ENCODE measurements around the gene SEC24C.

Gene SEC24C

DNA sequence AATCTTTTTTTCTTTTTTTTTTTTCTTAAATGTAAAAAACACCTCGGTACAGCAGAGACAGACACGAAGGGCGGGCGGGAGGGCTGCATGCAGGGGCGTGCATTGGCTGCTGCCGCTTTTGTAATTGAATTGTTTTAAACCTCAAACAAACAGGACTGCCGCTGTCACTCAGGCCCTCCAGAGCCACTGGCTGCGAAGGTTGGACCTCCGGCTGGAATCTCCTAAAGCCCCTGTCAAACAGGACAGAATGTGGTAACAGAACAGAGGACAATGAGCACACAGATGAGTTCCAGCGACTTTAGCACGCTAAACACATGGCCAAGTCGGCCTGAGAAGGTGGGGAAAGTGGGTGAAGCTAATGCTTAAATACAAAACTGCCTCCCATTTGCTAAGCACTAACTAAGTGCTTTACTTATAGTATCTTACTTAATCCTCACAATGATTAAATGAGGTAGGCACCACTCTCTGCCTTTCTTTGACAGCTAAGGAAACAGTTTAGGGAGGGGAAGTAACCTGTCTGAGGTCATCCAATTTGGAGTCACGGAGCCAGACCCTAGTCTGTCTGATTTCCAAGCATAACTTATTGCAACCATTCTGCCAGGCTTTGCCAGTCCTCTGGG lies 70.2 kb downstream of the SEC24C start:
- DNase-seq: no peak

DNA sequence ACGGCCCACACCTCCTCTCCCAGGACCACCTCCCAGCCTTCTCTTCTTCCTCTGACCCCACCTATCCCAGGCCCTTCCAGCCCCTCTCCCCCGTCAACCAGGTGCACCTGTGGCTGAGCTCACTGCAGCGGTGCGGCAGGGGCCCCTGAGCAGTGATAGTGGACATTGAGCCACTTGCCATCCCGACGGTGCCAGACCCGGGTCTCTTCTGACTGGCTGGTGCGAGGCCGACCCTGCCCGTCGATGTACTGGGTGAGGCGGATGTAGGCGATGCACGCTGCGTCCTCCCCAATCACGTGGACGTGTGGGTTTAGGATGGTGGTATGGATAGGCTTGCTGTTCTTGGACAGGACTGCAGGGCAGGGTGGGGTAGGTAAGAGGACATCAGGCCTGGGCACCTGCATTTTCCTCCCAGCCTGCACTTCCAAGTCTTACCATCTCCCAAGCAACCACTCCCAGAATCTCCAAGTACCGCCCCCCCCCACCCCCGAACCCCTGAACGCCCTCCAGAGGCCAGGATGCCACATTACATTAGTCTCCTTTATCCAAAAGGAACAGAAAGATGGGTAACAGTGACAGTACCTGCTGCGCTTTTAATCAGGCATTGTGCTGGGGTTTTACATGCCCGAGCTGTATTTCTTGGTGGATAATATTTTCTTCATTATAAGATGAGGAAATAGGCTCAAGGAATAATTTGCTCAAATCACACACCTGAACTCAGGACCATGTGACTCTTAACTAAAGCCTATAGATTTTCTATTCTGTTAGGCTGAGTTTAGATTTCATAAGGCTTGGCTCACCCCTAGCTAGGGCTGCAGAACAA lies 70.9 kb downstream of the SEC24C start:
- no peak for DNase-seq

DNA sequence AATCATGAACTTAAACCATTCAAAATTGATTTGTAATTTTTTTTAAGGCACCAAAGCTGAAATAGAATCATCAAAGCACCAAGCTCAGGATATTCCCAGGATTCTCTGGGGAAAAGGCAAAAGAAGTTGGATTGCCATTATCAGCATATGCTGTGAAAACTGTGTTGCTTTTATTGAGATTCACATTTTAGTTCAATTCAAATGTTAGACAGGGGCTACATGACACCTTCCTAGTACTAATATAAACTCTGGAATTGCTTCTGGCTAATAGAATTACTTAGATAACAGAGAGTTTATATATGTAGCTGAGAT lies 71.5 kb downstream of the SEC24C start:
- DNase-seq: no peak

DNA sequence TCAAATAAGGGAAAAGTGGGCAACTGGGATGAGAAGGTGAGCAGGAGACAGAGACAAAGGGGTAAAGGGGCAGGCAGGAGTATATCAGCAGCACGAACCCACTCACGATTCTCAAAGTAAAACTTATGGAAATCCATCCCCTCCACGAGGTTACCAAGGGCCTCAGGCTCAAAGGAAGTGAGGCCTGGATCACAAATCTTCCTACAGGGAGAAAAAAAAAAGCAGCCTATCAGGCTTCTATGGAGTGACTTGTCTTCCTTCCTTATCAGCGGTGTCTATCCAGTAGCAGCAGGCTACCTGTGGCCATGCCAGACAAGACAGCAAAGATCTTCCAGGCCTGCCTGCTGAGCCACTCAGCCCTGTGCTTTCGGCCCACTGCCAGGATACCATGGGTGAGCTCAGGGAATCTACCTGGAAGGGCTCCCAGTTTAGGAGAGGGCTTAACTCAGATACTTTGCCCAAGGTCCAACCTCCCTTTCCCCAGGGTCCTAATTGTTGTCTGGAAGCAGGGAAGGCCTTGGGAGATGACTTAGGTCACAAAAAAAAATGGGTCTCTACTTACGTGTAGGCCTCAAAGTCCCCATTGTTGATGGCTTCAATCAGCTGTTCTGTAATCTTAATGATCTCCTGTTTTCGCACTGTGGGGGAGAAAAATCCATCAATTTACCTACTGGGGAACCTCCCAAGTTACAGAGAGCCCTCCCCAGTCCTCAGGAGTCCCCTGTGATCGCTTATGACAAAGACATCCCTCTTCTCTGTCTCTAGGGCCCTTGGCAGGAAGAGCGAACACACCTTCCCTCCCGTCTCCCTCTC lies 73.0 kb downstream of the SEC24C start:
- DNase-seq: no peak

DNA sequence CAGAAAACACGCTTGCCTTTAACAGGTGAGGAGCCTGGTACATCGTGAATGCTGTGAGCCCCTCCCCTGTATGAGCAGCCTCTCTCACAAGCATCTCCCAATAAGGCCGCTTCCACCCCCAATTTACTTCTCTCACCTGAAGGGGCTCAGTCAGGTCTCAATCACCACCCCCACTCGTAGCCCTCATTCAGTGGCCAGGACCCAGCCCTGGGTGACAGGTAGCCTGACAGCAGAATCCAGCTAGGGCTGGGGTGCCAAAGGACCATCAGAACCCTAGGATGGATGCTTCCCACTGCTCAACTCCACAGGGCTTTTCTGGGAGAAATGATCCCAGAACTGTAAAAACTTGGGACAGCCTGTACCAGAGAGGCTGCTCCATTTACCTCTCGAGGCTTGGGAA lies 73.7 kb downstream of the SEC24C start:
- no peak for DNase-seq

DNA sequence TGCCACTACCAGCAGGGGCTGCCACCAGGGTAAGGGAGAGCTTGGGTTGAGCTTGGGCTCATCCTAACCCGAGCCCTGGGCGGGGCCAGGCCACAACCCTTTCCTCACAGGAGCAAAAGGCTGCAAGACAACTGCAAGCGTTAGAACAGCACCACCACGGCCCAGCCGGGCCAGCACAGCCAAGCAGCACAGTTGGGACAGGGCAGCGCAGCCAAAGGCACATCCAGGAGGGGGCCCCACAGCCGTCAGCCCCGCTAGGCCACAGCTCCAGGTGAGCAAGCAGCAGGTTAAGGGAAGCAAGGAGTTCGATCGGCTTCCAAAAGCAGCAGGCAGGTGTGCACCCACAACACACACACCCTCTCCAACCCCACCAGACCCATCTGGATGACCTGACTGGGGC lies 74.2 kb downstream of the SEC24C start:
- no peak for DNase-seq

DNA sequence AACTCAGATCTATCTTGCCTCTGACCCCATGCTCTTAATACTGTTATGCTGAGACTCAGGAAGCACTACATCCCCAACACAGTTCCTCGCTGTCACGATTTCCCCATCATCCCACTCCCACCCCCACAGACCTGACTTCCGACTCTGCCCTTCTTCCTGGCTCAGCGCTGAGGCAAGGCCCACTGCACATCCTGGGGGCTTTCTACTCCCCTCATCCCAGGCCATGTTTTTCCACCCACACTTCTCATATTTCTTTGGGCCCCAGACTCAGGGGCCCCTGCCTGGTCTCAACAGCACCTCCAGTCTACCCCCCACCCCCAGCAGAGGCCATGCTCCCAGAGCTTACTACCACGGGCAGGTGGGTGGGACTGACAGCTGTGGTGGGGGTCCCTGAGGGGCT lies 74.9 kb downstream of the SEC24C start:
- no peak for DNase-seq

DNA sequence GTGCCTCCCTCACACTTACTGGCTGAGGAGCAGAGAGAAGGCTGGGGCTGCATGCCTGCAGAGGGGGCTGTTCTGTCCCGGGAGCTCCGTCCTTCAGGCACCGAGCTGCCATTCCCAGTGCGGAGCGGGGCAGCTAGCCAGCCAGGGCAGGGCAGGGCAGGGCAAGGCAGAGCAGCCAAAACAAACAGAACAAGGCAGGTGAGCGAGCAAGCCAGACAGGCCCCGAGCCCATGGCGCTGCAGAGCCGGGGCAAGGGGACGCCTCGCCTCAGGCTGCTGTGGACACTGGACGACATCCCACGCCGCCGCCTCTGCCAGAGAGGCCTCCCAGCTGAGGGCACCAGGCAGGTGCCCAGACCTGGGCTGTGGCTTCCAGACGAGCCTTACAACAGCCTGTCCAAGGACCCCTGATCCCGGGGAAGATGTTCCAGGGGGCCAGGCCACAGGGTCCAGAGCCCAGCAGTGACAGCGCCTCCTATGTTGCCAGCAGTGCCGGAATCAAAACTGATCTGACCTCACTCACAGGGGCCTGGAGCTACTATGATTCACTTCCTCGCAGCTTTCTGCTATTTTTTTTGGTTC lies 75.4 kb downstream of the SEC24C start:
- DNase-seq: no peak

All from NCI-H187 treated with DMSO at 0.1 percent for 48 hours (cell line).